GM19467 (cell line): ENCODE data around the gene NUP107.

Experiments
- ATAC-seq: cut with Tn5 transposase; IDR thresholded peaks from one replicate; pipeline ENCODE4 v1.9.1; 2021; ENCODE audit warnings: mild to moderate bottlenecking, moderate library complexity; ENCODE audit not compliant: unreplicated experiment

Gene NUP107

DNA sequence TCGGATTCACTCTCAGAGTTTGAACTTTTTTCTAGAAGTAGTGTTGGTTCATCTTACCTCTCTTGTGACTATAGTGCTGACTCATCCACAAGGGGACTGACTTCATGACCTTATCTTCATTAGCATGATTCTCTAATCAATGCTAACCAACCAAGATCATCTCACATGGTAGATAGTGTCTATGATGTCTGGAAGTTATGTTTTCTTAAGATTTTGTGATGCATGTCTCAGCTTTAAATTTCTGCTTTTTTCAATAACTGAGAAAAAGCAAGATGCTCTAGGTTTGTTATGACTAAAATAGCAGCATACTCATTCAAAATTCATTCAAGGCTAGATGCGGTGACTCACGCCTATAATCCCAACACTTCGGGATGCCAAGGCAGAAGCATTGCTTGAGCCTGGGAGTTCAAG, 46.9 kb downstream of the NUP107 start:
- no peak for ATAC-seq

DNA sequence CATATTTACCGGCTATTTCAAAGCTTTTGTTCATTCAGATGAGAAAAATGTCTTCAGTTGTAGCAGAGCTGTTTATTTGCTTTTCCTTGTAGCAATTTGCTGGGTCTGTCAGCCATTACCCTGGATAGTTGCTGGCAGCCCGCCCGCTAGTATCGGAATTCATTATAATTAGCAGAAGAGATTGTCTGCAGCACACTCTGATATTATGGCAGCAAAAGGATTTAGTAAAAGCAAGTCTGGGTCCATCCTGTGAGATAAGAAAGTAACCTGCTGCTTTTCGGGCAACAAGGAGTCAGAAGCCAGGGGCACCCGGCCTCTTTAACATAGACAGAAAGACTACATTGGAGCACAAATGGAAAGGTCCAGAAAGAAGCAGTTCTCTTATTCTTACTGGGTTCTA, 53.1 kb downstream of the NUP107 start:
- no peak for ATAC-seq

DNA sequence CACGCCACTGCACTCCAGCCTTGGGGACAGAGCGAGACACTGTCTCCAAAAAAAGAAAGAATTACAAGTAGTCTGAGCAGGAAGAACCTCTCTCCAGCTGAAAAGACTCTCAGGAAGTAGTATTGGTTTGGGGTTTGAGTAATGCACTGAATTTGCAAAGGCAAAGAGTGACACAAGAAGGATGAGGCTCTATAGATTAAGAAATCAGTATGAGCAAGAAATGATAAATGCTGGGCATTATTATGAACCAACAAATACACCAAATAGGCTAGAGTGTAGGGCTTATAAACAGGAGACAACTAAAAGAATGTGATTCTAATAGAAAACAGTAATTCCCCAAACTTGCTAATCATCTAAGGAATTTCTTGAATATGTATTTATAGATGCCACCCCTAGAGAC, 56.6 kb downstream of the NUP107 start:
- ATAC-seq: no peak

DNA sequence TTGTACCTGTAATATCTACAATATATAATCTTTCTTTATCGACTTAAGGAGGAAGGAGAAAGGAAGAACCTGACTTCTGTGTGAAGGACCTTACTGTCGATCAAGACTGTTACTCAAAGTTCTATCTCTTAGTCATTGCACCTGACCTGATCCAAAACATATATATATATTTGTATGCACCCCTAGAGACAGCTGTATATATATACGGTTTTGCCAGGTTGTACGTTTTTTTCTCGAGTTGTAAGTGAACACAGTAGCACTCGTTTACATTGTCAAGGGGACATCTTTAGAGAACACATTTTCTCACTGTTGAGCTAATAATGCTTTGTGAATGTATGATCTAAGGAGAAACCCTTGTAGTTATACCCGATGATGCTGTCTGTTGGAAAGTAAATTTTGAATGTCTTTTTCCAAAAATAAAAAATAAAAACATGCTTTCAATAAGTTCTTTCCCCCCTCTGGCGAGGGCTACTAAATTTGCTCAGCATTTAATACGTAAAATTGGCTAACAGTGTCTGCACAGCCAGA, 58.7 kb downstream of the NUP107 start:
- ATAC-seq: no peak

DNA sequence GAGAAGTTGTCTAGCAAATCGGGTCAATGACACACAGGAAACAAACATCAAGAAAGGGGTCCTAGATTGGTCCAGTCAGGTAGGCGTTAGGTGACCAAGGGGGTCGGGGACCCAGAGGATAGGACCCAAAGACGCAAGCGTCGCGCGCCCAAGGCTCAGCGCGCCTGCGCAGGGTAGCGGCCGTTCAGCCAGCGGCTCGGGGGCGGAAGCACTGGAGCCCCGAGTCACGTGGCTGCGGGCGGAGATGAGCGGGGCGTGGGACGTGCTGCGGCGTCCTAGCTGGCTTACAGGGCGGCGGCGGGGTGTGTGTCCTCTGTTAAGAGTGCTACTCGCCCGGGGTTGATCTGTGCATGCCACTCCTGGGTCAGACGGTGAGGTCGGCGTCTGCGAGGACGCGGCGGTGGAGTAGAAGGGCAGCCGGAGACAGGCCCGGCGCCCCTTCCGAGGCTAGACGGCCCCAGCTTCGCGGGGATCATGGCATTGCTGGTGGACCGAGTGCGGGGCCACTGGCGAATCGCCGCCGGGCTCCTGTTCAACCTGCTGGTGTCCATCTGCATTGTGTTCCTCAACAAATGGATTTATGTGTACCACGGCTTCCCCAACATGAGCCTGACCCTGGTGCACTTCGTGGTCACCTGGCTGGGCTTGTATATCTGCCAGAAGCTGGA, 59.3 kb downstream of the NUP107 start, which contains the start of gene SLC35E3:
TSS of gene SLC35E3 (plus strand) at position 273 of the 668 bp plus-strand sequence. CDS start at position 475, 202 bp downstream.
- peak; percentile 99 for ATAC-seq

DNA sequence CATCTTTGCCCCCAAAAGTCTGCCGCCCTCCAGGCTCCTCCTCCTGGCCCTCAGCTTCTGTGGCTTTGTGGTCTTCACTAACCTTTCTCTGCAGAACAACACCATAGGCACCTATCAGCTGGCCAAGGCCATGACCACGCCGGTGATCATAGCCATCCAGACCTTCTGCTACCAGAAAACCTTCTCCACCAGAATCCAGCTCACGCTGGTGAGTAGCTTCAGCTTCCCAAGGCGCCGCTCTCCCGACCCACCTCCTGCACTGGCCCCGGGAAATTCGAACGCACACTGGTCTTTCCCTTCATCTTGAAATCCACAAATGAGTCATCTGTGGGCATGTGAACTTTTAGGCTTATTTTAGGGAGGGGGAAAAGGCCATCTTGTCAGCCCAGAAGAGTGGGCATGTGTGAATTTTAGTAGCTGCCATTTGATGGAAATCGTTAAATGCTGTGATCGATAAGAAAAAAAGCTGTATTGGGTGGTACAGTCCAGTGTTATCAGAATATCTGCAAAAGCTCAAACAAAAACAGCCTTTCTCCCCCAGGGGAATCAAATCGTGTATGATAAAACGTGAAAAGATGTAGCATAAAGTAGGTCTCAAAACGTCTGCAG, 59.9 kb downstream of the NUP107 start:
- ATAC-seq: peak; percentile 22

DNA sequence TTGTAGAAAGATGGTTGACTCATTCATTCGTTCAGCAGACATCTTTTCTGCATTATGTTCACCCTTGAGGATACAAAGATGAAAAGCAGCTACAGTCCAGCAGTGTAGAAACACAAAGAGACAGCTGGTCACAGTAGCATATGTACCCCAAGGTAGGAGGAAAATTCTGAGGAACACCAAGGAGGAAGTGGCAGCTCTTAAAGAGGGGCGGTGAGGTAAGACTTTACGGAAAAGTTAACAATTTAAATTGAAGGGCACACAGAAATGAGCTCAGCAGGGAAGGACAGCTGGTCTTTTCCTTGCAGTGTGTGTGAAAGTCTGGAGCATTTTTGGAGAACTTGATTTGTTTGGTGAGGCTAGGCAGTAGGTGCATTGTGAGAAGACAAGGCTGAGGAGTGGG, 62.7 kb downstream of the NUP107 start:
- ATAC-seq: no peak

DNA sequence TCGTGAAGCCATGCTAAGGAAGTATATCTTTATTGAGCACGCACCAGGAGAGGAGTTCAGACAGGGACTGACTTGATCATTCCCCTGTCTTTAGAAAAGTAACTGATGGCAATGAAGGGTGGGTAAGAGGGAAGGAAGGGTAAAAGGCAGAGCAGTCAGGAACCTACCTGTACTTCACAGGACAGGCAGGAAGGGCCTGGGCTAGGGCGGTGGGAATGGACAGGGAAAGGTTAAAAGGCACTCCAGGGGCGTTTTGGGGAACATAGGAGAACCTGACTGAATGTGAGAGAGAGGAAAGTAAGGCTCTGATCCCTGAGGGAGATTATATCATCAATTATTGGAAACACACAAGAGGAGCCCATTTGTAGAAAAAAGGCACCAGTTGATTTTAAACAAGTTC, 63.1 kb downstream of the NUP107 start:
- no peak for ATAC-seq

DNA sequence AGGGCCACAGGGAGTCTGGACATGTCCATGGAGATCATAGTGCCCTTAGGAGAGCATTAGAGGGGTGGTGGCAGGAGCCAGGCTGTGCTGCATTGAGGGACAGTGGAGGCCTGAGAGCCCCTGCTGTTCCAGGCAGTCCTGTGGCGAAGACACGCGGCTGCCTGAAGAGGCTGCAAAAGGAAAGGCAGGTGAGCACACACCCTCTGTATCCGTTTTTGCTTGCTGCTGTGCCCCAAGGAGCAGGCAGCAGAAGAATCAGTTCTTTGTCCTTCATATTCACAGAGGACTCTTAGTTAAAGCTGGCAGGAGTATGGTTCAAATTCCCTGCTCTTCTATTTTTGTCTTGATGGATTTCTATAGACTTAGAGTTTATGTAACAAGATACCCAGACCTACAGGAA, 63.7 kb downstream of the NUP107 start:
- no peak for ATAC-seq

GRCh38 chr12:68755536-68756243, 68.9 kb downstream of the NUP107 start:
- no peak for ATAC-seq

GRCh38 chr12:68759852-68760251, 73.1 kb downstream of the NUP107 start:
- ATAC-seq: no peak

- no peak for ATAC-seq
Measured at GRCh38 chr12:68760806-68761441, 74.1 kb downstream of the NUP107 start.

DNA sequence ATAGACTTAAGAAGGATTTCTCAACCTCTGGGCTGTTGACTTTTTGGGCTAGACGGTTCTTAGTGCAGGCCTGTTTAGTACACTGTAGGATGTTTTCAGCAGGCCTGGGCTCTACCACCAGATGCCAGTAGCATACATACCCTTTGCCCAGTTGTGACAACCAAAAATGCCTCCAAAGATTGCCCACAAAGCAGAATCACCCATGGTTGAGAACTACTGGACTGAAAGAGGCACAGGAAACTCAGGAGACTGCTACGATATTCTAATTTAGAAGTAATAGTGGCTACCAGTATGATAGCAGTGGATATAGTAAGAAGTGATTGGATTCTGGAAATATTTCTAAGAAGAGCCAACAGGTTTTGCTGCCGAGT, 74.6 kb downstream of the NUP107 start:
- ATAC-seq: no peak

GRCh38 chr12:68761901-68762630, 75.3 kb downstream of the NUP107 start:
- no peak for ATAC-seq

DNA sequence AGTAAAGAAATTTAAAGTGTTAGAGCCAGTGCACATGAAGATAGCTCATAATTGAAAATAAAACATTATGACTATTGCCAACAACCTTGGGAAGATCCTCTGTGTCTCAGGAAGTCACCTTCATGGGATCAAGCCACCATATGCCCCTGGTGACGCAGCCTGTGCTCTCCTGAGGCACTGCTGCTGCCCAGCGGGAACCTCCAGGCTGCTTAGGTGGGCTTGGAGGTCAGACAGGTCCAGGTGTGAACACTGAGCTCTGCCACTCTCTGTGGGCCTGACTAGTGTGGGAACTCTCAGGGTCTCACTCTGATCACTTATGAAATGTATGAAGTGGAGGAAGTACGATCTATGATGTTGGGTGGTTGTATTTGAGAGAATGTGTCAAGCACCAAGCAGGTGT, 75.9 kb downstream of the NUP107 start:
- no peak for ATAC-seq

DNA sequence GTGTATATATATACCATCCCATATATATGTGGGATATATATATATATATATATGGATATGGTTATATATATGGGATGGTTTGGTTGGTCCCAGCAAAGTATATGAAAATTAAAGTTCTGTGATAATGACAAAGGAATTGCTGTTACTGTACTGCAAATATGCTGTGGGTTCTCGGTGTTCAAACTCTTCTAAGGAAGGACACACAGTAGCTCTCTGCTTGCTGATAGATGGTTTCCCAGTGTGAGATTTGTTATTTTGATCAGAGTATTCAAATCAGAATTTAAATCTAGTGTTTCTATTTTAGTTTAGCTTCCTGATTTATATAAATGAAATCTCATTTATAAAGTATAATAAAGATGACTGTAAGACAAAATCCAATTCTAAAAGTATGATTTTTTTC, 78.9 kb downstream of the NUP107 start:
- no peak for ATAC-seq

GRCh38 chr12:68766646-68767045, 79.9 kb downstream of the NUP107 start:
- ATAC-seq: no peak

- no peak for ATAC-seq
Measured at GRCh38 chr12:68767191-68767590, 80.4 kb downstream of the NUP107 start.

DNA sequence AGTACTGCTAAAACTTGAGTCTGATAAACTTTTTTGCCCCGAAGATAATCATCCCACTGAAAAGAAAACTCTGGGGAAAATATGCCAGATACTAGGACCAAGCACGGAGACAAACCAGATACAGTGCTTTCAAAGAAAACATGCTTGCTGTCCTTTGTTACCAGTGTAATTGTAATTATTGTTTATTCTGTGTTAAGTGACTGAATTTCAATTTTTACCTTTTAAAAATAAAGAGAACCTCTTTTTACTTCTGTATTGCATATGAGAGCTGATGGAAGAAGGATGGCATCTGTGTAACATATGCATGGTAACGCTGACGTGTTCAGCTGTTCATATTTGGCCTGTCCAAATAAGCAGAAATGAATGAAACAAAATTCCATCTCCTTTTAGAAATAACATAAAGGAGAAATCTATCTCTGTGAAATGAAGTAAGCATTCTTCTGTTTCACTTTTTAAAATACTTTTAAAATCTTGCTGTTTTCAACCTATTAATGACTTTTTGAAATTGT, 81.7 kb downstream of the NUP107 start:
- ATAC-seq: no peak

DNA sequence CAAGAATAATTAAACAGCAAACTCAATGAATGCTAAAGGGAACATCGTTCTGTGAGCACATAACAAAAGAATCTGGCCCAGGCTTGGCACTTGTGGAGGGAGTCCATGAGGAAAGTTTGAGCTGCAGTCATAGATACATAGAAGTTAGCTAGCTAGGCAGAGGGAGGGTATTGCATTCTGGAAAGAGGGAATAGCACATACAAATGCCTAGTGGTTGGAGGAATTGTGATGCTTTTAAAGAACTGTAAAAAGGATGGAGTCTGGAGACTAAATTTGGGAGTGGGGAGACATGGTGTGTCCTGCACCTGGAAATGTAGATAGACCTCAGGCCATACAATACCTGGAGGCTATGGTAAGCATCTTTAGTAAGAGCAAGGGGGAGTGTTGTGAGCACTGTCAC, 83.2 kb downstream of the NUP107 start:
- ATAC-seq: no peak
